GM13976 (cell line): ENCODE data around the gene CPED1.

Experiments used
- DNase-seq: peaks from one replicate; pipeline ENCODE4 v3.0.0; 2012; ENCODE audit warnings: low spot score
- CTCF ChIP-seq: IDR thresholded peaks from 2 replicates; pipeline ENCODE4 v1.5.1; 2012; ENCODE audit warnings: borderline replicate concordance, mild to moderate bottlenecking; ENCODE audit not compliant: insufficient read depth; ENCODE audit errors: extremely low read depth, missing control alignments, control extremely low read depth
- in situ Hi-C: fragments of 300-500 bp; cut with MboI; formaldehyde crosslinking; loops from one replicate; pipeline ENCODE4 v1.12.0; 2022; ENCODE audit warnings: low sequenced_read_pairs, mixed read lengths, inconsistent platforms; ENCODE audit not compliant: unreplicated experiment

The CPED1 gene

GRCh38 chr7:121043314-121044234, 55.1 kb downstream of the CPED1 start:
- no peak for TF ChIP-seq CTCF
- in situ Hi-C loops, result no loop called here
- DNase-seq, result no peak

GRCh38 chr7:121045090-121045489, 56.6 kb downstream of the CPED1 start:
- no peak for DNase-seq
- no peak for TF ChIP-seq CTCF
- in situ Hi-C loops, result no loop called here

GRCh38 chr7:121046009-121046408, 57.5 kb downstream of the CPED1 start:
- no peak for TF ChIP-seq CTCF
- no peak for DNase-seq
- in situ Hi-C loops, result no loop called here

- TF ChIP-seq CTCF, result no peak
- DNase-seq, result no peak
- in situ Hi-C loops, result no loop called here
Measured at GRCh38 chr7:121046893-121047468, 58.5 kb downstream of the CPED1 start.

- no peak for DNase-seq
- in situ Hi-C loops, result no loop called here
- no peak for TF ChIP-seq CTCF
Measured at GRCh38 chr7:121048195-121048594, 59.7 kb downstream of the CPED1 start.

GRCh38 chr7:121049028-121049791, 60.7 kb downstream of the CPED1 start:
- no peak for DNase-seq
- no peak for TF ChIP-seq CTCF
- in situ Hi-C loops, result no loop called here
